A375 (cell line): ENCODE results near the gene ZNF570. TPM values are rescaled to one million over a fixed set of nuclear protein-coding genes. Genes with fewer than 3 reads are reported as not detected.

Experiments
- total RNA-seq: library from RNA; depleted of rRNA; stranded (reverse); fragments of >200 nt; shearing (Covaris generic); gene quantifications from 2 replicates; pipeline ENCODE4 v1.2.3, GENCODE V29; 2014; rRNA removed

Gene ZNF570
- total RNA-seq: 4.4 and 6.9 TPM in 2 replicates

DNA sequence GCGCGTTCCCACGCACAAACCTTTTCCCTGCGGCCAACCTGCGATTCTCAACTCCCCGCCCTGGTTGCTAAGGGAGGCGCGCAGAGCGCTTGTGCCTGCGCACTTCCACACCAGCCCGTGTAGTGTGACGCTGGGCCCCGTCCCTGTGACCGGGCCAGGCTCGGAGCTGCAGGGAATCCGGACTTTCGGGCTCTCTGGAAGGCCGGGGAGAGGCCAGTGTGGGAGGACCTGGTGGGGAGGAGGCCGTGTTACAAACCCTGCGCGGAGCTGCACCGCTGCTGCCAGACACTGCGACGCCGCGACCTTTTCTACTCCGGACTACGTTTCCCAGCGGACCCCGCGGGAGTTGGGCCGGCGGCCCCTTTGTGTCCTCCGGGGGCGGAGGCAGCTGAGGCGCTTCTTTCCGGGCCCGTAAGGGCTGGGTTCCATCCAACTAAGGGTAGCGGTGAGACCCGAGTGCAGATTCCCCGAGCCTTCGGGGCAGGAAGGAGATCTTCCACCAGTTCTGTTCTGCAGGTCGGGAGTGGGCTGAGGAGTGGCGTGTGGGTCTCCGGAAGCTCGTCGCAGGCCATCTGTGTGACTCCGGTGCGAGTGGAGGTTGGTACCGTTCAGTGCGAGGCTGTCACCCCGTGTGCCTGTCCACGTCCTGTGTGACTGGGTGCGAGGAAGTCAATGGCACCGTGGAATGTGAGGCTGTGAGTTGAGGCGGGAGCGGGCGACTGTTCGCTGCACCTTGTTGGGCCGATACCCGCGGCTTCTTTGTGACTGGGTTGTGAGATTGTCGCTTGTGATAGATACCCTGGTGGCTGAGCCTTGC is at the start of gene ZNF570:
ZNF570 (plus strand) TSS at position 396 of the 817 bp plus-strand sequence. CDS start 999 bp downstream, outside the sequence.

DNA sequence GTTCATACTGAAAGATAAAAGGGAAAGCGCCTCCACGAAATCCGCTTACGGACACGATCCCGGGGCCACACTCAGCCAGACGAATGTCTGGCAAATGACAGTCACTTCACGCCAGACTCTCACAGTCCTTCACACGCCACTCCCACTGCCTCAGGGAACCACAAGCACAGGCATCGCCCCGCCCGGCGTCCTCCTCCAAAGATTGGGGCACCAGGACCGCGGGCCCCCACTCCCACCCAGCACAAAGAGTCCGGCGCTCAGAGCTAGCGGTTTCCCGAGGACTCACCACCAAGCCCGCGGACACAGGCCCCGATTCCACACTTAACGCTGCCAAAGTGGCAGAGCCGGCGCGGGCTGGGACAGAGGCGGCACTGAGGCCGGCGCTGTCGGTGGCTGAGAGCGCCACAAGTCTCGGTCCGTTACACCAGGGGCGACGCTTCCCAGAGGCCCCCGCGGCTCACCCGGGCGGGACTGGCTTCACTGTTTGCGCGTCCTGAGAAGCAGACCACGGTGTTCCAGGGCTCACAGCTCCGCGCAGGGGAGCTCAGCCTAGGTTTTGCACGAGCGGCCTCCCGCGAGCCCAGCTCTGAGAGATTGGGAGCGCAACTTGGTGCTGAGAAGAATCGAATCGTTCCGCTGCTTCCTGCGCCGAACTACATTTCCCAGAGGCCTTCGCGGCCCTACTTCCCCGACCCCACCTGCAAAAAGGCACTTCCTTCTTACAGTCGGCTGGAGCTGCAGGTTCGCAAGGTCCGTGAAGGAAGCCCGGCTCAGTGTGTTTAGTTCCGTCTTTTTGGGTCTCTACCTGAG is 2.2 kb upstream of the ZNF570 start, which contains the start of gene ZNF569:
ZNF569 (minus strand) TSS at position 647 of the 810 bp plus-strand sequence. CDS start 22,523 bp downstream, outside the sequence.

DNA sequence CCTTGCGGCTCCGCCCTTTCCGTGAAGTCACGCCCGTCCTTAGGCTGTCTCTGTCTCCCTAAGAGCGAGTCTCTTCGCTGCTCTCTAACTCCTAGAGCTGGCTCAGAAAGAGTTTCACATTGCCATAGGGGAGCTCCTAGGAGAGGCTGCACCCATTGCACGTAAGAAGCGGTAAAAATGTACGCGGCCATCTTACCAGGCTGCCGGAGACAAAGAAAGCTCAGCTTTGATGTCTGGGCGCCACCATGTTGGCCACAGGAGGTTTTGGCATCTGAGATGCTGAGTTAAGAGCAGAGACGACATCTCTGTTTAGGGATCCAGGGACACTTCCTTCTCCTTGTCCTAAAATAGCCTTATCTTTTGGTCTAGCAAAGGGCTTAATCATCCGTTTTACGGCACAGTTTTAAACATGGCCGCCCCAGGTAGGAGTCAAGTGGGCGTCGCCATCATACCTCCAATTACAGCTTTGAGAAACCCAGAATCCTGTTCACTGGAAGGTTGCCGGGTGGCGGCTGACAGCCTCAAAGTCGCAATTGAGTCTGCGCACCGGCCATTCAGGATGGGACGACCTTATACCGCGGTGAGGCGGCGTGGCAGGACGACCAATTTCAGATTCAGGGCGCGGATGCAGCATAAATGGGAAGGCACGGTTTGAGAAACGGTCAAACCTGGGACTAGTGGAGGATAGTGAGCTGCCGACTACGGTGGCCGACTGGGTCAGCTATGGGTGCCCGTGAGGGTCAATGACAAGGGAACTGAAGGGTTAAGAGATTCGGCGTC is 37.4 kb downstream of the ZNF570 start, which contains the start of gene ZNF793:
ZNF793 (plus strand) TSS at position 553 of the 780 bp plus-strand sequence. CDS start 16,501 bp downstream, outside the sequence.

Other genes with a start within 250 kb of the ZNF570 start
- gene ZNF527, start 98.3 kb upstream of the ZNF570 start, total RNA-seq: 2.1 and 4.8 TPM in 2 replicates
- gene ZNF569, start 1.9 kb upstream of the ZNF570 start, total RNA-seq: 5.8 and 6.3 TPM in 2 replicates
- 1.7 and 1.9 TPM in 2 replicates for gene ZNF793, start 37.6 kb downstream of the ZNF570 start, total RNA-seq
- 0.98 and 2.1 TPM in 2 replicates for gene ZNF571, start 125.4 kb downstream of the ZNF570 start, total RNA-seq
- 0.15 and 2.0 TPM in 2 replicates for gene ZNF540, start 125.5 kb downstream of the ZNF570 start, total RNA-seq
- 5.1 and 6.3 TPM in 2 replicates for gene ZFP30, start 186.1 kb downstream of the ZNF570 start, total RNA-seq